IMR-90 (cell line): Measurements from ENCODE around the gene PIMREG. TPM values are rescaled to one million over a fixed set of nuclear protein-coding genes. Genes with fewer than 3 reads are reported as not detected.

Experiments used
- ATAC-seq: fragments of 200-7000 bp; cut with Tn5 transposase; 2 replicates; pipeline ENCODE4 v1.9.1; 2020; ENCODE audit warnings: low read depth, mild to moderate bottlenecking, moderate library complexity
- BruUV-seq: library from RNA; stranded (reverse); fragments of 400-500 nt; replicated peaks from 2 replicates; lab custom pipeline; 2021; lab: Mats Ljungman, UMichigan
- CTCF ChIA-PET: fragments of 300-600 bp; formaldehyde crosslinking; extraction: SDS; loops from one replicate; lab custom pipeline; 2021; ENCODE audit warnings: antibody characterized with exemption; lab: Yijun Ruan, JAX
- POLR2A ChIA-PET: fragments of 300-600 bp; sonication (Branson Sonifier 250); formaldehyde crosslinking; loops from one replicate; lab custom pipeline; 2022; ENCODE audit warnings: antibody characterized with exemption; ENCODE audit not compliant: unreplicated experiment; lab: Charles Lee
- DNase-seq: peaks from one replicate; pipeline ENCODE4 v3.0.0; 2013
- H2AFZ ChIP-seq: replicated peaks from 2 replicates; pipeline ENCODE3; 2013; ENCODE audit warnings: low read length, mild to moderate bottlenecking; ENCODE audit not compliant: poor library complexity
- H2AK5ac ChIP-seq: 2 replicates; pipeline ENCODE4 v1.6.1; 2013; ENCODE audit warnings: low read depth, low read length, inconsistent platforms
- H2AK9ac ChIP-seq: replicated peaks from 2 replicates; pipeline ENCODE3; 2013; ENCODE audit warnings: mild to moderate bottlenecking, low read depth, low read length, moderate library complexity; ENCODE audit not compliant: poor library complexity
- H2BK120ac ChIP-seq: 2 replicates; pipeline ENCODE4 v1.6.1; 2013; ENCODE audit warnings: low read depth, low read length, inconsistent platforms
- H2BK15ac ChIP-seq: 3 replicates; pipeline ENCODE4 v1.6.1; 2013; ENCODE audit warnings: low read depth, low read length, inconsistent platforms
- H2BK20ac ChIP-seq: 2 replicates; pipeline ENCODE4 v1.6.1; 2013; ENCODE audit warnings: low read depth, mild to moderate bottlenecking, inconsistent platforms, low read length, moderate library complexity
- H2BK5ac ChIP-seq: 2 replicates; pipeline ENCODE4 v1.6.1; 2013; ENCODE audit warnings: mild to moderate bottlenecking, low read depth, low read length, inconsistent platforms; ENCODE audit not compliant: poor library complexity, severe bottlenecking
- H3K14ac ChIP-seq: replicated peaks from 2 replicates; pipeline ENCODE4 v1.6.1; 2013; ENCODE audit warnings: low read depth, low read length, inconsistent platforms
- H3K18ac ChIP-seq: 2 replicates; pipeline ENCODE4 v1.6.1; 2013; ENCODE audit warnings: low read depth, low read length, control low read depth
- H3K23ac ChIP-seq: 2 replicates; pipeline ENCODE4 v1.6.1; 2013; ENCODE audit warnings: low read depth, low read length, inconsistent platforms
- H3K27ac ChIP-seq: 2 replicates; pipeline ENCODE4 v1.5.1; 2013; ENCODE audit warnings: mild to moderate bottlenecking, control low read depth, low read length; ENCODE audit not compliant: insufficient read depth
- H3K27me3 ChIP-seq: 2 replicates; pipeline ENCODE4 v1.6.1; 2013; ENCODE audit warnings: low read length; ENCODE audit not compliant: control insufficient read depth, insufficient read depth
- H3K36me3 ChIP-seq: 2 replicates; pipeline ENCODE4 v1.6.1; 2013; ENCODE audit warnings: low read length, mixed read lengths; ENCODE audit not compliant: control insufficient read depth, insufficient read depth
- H3K4ac ChIP-seq: 2 replicates; pipeline ENCODE4 v1.6.1; 2013; ENCODE audit warnings: low read depth, low read length, inconsistent platforms
- H3K4me1 ChIP-seq: 2 replicates; pipeline ENCODE4 v1.6.1; 2013; ENCODE audit warnings: low read length, mixed read lengths; ENCODE audit not compliant: control insufficient read depth, insufficient read depth
- H3K4me2 ChIP-seq: 2 replicates; pipeline ENCODE4 v1.6.1; 2013; ENCODE audit warnings: low read depth, mild to moderate bottlenecking, control low read depth, low read length, moderate library complexity
- H3K4me3 ChIP-seq: 2 replicates; pipeline ENCODE4 v1.5.1; 2013; ENCODE audit warnings: low read depth, mild to moderate bottlenecking, control low read depth, low read length, moderate library complexity; ENCODE audit not compliant: insufficient read depth
- H3K56ac ChIP-seq: 2 replicates; pipeline ENCODE4 v1.6.1; 2013; ENCODE audit warnings: low read length, inconsistent platforms; ENCODE audit not compliant: insufficient read depth; ENCODE audit errors: extremely low read depth
- H3K79me1 ChIP-seq, 2 experiments: 2 replicates each; pipeline ENCODE4 v1.6.1; 2013; ENCODE audit warnings: low read length in 2 of 2, inconsistent platforms in 1 of 2, low read depth in 1 of 2
- H3K9ac ChIP-seq: 2 replicates; pipeline ENCODE4 v1.6.1; 2013; ENCODE audit warnings: low read depth, low read length, control low read depth
- H3K9me1 ChIP-seq: 2 replicates; pipeline ENCODE4 v1.6.1; 2013; ENCODE audit warnings: low read length, inconsistent platforms; ENCODE audit not compliant: insufficient read depth
- H3K9me3 ChIP-seq: 2 replicates; pipeline ENCODE4 v1.6.1; 2013; ENCODE audit warnings: low read length; ENCODE audit not compliant: control insufficient read depth, insufficient read depth
- H4K20me1 ChIP-seq: 2 replicates; pipeline ENCODE4 v1.6.1; 2013; ENCODE audit warnings: low read length, inconsistent platforms; ENCODE audit not compliant: insufficient read depth
- H4K5ac ChIP-seq: 2 replicates; pipeline ENCODE4 v1.6.1; 2013; ENCODE audit warnings: mild to moderate bottlenecking, low read depth, low read length, control low read depth
- H4K8ac ChIP-seq, 2 experiments: 2 replicates each; pipeline ENCODE4 v1.6.1; 2013; ENCODE audit warnings: low read depth in 2 of 2, low read length in 2 of 2, control low read depth in 1 of 2, inconsistent platforms in 1 of 2
- H4K91ac ChIP-seq: 2 replicates; pipeline ENCODE4 v1.6.1; 2013; ENCODE audit warnings: low read depth, low read length, inconsistent platforms; ENCODE audit not compliant: insufficient read depth
- BHLHE40 ChIP-seq: fragments of 150-350 bp; IDR thresholded peaks from 2 replicates; pipeline ENCODE4 v1.6.1; 2016; ENCODE audit warnings: mild to moderate bottlenecking, low read depth, low read length
- CEBPB ChIP-seq: IDR thresholded peaks from 2 replicates; pipeline ENCODE4 v1.6.1; 2012; ENCODE audit warnings: low read depth, low read length, improper control_type of control experiment
- CHD1 ChIP-seq: IDR thresholded peaks from 2 replicates; pipeline ENCODE4 v1.6.1; 2012; ENCODE audit warnings: low read depth, low read length, improper control_type of control experiment
- CTCF ChIP-seq: conservative IDR thresholded peaks from 2 replicates; pipeline ENCODE4 v1.5.1; 2012; ENCODE audit warnings: mild to moderate bottlenecking, low read depth, low read length, improper control_type of control experiment
- ELK1 ChIP-seq: fragments of 150-350 bp; IDR thresholded peaks from 2 replicates; pipeline ENCODE4 v1.6.1; 2016; ENCODE audit warnings: low read depth, mild to moderate bottlenecking, low read length, moderate library complexity, borderline replicate concordance
- FOS ChIP-seq: fragments of 150-350 bp; IDR thresholded peaks from 2 replicates; pipeline ENCODE4 v1.6.1; 2016; ENCODE audit warnings: low read depth, low read length
- MAFK ChIP-seq: IDR thresholded peaks from 2 replicates; pipeline ENCODE4 v1.6.1; 2012; ENCODE audit warnings: low read depth, low read length, improper control_type of control experiment
- MAZ ChIP-seq: IDR thresholded peaks from 2 replicates; pipeline ENCODE4 v1.6.1; 2012; ENCODE audit warnings: low read depth, mild to moderate bottlenecking, low read length, improper control_type of control experiment, moderate library complexity, borderline replicate concordance
- MXI1 ChIP-seq: IDR thresholded peaks from 2 replicates; pipeline ENCODE4 v1.6.1; 2012; ENCODE audit warnings: low read depth, mild to moderate bottlenecking, low read length, moderate library complexity, borderline replicate concordance
- NFE2L2 ChIP-seq: fragments of 150-350 bp; IDR thresholded peaks from 2 replicates; pipeline ENCODE4 v1.6.1; 2016; ENCODE audit warnings: low read depth, mild to moderate bottlenecking, low read length
- POLR2A ChIP-seq: IDR thresholded peaks from 2 replicates; pipeline ENCODE4 v1.6.1; 2012; ENCODE audit warnings: mild to moderate bottlenecking, low read depth, low read length
- RAD21 ChIP-seq: IDR thresholded peaks from 2 replicates; pipeline ENCODE4 v1.6.1; 2012; ENCODE audit warnings: low read length, improper control_type of control experiment
- RCOR1 ChIP-seq: IDR thresholded peaks from 2 replicates; pipeline ENCODE4 v1.6.1; 2012; ENCODE audit warnings: mild to moderate bottlenecking, low read length, improper control_type of control experiment; ENCODE audit not compliant: insufficient replicate concordance
- RFX5 ChIP-seq: IDR thresholded peaks from 2 replicates; pipeline ENCODE4 v1.8.0; 2012; ENCODE audit warnings: low read depth, mild to moderate bottlenecking, low read length, moderate library complexity
- SMC3 ChIP-seq: fragments of 150-350 bp; IDR thresholded peaks from 2 replicates; pipeline ENCODE4 v1.6.1; 2016; ENCODE audit warnings: low read depth, mild to moderate bottlenecking, antibody characterized with exemption, low read length, moderate library complexity
- USF2 ChIP-seq: fragments of 150-350 bp; IDR thresholded peaks from 2 replicates; pipeline ENCODE4 v1.6.1; 2017; ENCODE audit warnings: mild to moderate bottlenecking, antibody characterized with exemption, low read length, low read depth
- WGBS, 2 experiments: methylation state at CpG; one replicate each; pipeline versions ENCODE4 v1.1.5 to v1.1.7; 2013; ENCODE audit warnings: missing lambda C conversion rate in 2 of 2; ENCODE audit not compliant: insufficient read length in 1 of 2; ENCODE audit errors: extremely low coverage in 2 of 2; 5-methylcytosine and 5-hydroxymethylcytosine counted together
- dilution Hi-C: fragments of 300-500 bp; cut with HindIII; formaldehyde crosslinking; loops from one replicate; pipeline ENCODE4 v1.14.3; 2018; ENCODE audit warnings: low sequenced_read_pairs; ENCODE audit not compliant: unreplicated experiment
- in situ Hi-C: fragments of 300-500 bp; cut with MboI; formaldehyde crosslinking; loops from 3 replicates; pipeline ENCODE4 v1.14.3; 2019; ENCODE audit warnings: low sequenced_read_pairs, inconsistent platforms, mixed read lengths
- intact Hi-C: fragments of 100-400 bp; cut with micrococcal nuclease; formaldehyde crosslinking; loops from 2 replicates; pipeline ENCODE4 v1.10.0; 2022
- polyA plus RNA-seq, 3 experiments: library from polyadenylated mRNA; depleted of rRNA; stranded (reverse); fragments of >200 nt; gene quantifications; 2 replicates each; pipeline ENCODE4 v1.2.3, GENCODE V29; 2012; ENCODE audit warnings: low replicate concordance in 1 of 3
- total RNA-seq: library from RNA; depleted of rRNA; stranded (reverse); fragments of >200 nt; gene quantifications from 2 replicates; pipeline ENCODE4 v1.2.3, GENCODE V29; 2012

Gene PIMREG
- total and polyA plus RNA-seq, 2 of the 4 experiments (the other 2 are of a cell fraction) = 21.5 to 25.9 TPM

GRCh38 chr17:6468051-6468790 is 24.0 kb downstream of the PIMREG start:
- CTCF ChIA-PET = no interaction called here

More at GRCh38 chr17:6468051-6468790, 24.0 kb downstream of the PIMREG start:
- H3K9me3 ChIP-seq = peaks cover 2% of the 10 kb centered on the region; the same call in 1 of the 2 replicates
- H4K20me1 ChIP-seq = peaks cover 5% of the 10 kb centered on the region; the same call in 1 of the 2 replicates
- no peak overlapping the region for H2BK15ac ChIP-seq
- H3K14ac ChIP-seq = no peak overlapping the region
- no peak overlapping the region for H3K23ac ChIP-seq
- no peak for TF ChIP-seq MAFK
- TF ChIP-seq BHLHE40 = no peak
- TF ChIP-seq CTCF = no peak
- no peak for TF ChIP-seq RCOR1
- TF ChIP-seq CHD1 = no peak
- no peak for TF ChIP-seq POLR2A
- TF ChIP-seq MAZ = no peak
- no peak for TF ChIP-seq MXI1
- TF ChIP-seq ELK1 = no peak
- no peak for TF ChIP-seq USF2
- no peak for TF ChIP-seq RAD21
- no peak for TF ChIP-seq NFE2L2
- TF ChIP-seq FOS = no peak
- TF ChIP-seq RFX5 = no peak
- no peak for TF ChIP-seq SMC3
- TF ChIP-seq CEBPB = no peak
- POLR2A ChIA-PET = no interaction called here
- no peaks in the 10 kb centered on the region for H3K27me3 ChIP-seq
- H3K27ac ChIP-seq = no peak overlapping the region
- no peak overlapping the region for H3K4ac ChIP-seq
- DNase-seq (no peak), ATAC-seq (no peak)
- no peak overlapping the region for H3K18ac ChIP-seq
- peaks cover 4% of the 10 kb centered on the region; the same call in 1 of the 2 replicates for H3K9me1 ChIP-seq
- H3K36me3 ChIP-seq = no peaks in the 10 kb centered on the region
- H3K79me1 ChIP-seq = no peaks in the 10 kb centered on the region
- no peak overlapping the region for H2BK5ac ChIP-seq
- H3K4me2 ChIP-seq = no peak overlapping the region
- H4K91ac ChIP-seq = no peak overlapping the region
- H4K5ac ChIP-seq = no peak overlapping the region
- H4K8ac ChIP-seq = no peak overlapping the region
- peaks cover 9% of the 10 kb centered on the region for H3K4me1 ChIP-seq
- H2AK5ac ChIP-seq = no peak overlapping the region
- in situ Hi-C loops (no loop called here), intact Hi-C loops (no loop called here), dilution Hi-C loops (no loop called here)
- no peak overlapping the region for H3K56ac ChIP-seq
- no peak overlapping the region for H3K4me3 ChIP-seq
- WGBS, 2 experiments = 80% methylated on average over 14 of the region's 23 CpGs; no CpG with 5 or more reads in 1 of the 2 experiments
- no peak overlapping the region for H3K9ac ChIP-seq
- no peak overlapping the region for H2AFZ ChIP-seq
- no peak overlapping the region for H2AK9ac ChIP-seq
- H2BK120ac ChIP-seq = no peak overlapping the region
- H2BK20ac ChIP-seq = no peak overlapping the region
- no TSS peak for BruUV-seq
